ENCODE measurements around the gene ZNHIT3.

DNA sequence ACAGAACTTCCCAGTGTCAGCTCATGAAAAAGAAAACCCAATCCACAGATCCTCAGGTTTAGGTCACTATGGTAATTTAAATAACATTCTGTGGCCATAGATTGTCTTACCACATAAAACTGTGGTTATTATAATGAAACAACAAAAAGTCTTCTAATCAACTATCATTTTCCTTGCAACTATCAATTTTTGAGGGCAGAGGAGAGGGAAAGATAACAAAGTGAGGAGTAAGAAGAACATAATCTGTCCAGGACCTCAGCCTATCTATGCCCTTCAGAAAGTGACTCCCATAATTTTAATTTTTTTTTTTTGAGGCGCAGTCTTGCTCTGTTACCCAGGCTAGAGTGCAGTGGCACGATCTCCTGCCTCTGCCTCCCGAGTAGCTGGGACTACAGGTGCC lies 54.2 kb downstream of the ZNHIT3 start:
- TF ChIP-seq, protein P1, sequence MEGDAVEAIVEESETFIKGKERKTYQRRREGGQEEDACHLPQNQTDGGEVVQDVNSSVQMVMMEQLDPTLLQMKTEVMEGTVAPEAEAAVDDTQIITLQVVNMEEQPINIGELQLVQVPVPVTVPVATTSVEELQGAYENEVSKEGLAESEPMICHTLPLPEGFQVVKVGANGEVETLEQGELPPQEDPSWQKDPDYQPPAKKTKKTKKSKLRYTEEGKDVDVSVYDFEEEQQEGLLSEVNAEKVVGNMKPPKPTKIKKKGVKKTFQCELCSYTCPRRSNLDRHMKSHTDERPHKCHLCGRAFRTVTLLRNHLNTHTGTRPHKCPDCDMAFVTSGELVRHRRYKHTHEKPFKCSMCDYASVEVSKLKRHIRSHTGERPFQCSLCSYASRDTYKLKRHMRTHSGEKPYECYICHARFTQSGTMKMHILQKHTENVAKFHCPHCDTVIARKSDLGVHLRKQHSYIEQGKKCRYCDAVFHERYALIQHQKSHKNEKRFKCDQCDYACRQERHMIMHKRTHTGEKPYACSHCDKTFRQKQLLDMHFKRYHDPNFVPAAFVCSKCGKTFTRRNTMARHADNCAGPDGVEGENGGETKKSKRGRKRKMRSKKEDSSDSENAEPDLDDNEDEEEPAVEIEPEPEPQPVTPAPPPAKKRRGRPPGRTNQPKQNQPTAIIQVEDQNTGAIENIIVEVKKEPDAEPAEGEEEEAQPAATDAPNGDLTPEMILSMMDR (conservative IDR thresholded peaks at IDR 0.05; ENCODE audit: low read length), result no peak
- TF ChIP-seq EZH2phosphoT487 (IDR thresholded peaks at IDR 0.05; ENCODE audit: borderline replicate concordance), result no peak
